HG02678 (cell line): ENCODE measurements around the gene INTS11.
"Not testable (repeated sequence)": the region's sequence is repeated elsewhere in the genome, so short reads cannot be mapped to it uniquely, and the experiment has no call there.

ENCODE experiments used
- ATAC-seq: cut with Tn5 transposase; IDR thresholded peaks from one replicate; pipeline ENCODE4 v1.9.1; 2021; ENCODE audit warnings: mild to moderate bottlenecking, moderate library complexity; ENCODE audit not compliant: unreplicated experiment

Gene INTS11

DNA sequence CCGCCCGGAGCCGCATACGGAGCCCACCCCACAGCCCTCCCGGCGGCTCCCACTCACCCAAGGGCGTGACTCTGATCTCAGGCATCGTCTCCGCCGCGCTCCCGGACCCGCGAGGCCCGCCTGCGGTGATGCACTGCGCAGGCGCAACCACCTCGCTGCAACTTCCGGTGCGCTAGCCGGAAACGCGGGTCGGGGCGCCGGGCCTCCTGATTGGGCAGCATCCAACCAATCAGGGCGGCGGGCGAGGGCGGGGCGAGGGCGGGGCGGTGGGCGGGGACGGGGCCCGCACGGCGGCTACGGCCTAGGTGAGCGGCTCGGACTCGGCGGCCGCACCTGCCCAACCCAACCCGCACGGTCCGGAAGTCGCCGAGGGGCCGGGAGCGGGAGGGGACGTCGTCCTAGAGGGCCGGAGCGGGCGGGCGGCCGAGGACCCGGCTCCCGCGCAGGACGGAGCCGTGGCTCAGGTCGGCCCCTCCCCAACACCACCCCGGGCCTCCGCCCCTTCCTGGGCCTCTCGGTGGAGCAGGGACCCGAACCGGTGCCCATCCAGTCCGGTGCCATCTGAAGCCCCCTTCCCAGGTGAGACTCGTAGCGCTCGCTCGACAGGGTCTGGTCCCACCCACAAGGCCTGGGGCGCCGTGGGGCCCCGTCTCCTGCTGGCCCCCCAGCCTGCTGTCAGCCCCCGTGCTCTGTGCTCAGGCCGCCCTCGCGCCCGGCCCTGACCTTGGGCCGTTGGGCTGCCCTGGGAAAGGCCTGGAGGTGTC lies at the start of gene INTS11, which contains the start of gene CPTP:
Gene INTS11 (minus strand): TSS at position 137 of the 764 bp plus-strand sequence. CDS start 52 bp downstream, at position 85.
Gene CPTP (plus strand): TSS at position 279 of the 764 bp plus-strand sequence. CDS start 2,109 bp downstream, outside the sequence.
- ATAC-seq, result peak; percentile 79

DNA sequence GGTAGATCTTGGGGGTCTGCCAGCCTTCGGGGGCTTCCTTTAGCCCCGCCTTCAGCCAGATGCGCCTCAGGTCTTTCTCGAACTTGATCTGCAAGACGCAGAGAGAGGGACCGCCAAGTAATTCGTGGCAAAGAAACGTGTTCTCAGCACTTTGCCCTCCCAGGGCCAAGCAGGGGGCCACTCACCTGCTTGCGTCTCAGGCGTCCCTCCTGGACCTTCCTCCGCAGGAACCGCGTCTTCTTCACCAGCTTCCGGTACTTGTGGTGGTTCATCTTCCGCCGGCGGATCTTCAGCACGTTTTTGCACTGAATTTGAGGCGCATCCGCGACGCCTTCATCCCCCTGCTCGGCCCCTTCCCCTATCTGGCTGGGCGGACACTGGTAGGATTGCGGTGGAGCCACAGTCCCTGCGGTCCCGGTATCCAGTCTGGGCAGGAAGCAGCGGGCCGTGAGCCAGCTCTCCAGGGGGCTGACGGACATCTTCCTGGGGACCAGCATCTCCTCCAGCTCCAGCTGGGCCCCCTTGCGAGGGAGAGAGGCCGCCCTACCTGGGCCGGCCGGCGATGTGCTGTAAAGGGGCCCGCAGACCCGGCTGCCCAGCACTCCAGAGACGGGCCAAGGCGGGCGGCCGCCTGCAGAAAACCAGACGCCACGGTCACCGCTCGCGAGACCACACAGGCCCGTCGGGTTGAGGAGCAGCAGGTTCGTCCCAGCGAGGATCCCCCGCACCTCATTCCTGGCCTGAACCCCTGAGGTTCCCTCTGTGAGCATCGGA lies 49.5 kb upstream of the INTS11 start:
- ATAC-seq, result no peak

- ATAC-seq, result no peak
Measured at GRCh38 chr1:1373051-1373814, 48.8 kb upstream of the INTS11 start.

DNA sequence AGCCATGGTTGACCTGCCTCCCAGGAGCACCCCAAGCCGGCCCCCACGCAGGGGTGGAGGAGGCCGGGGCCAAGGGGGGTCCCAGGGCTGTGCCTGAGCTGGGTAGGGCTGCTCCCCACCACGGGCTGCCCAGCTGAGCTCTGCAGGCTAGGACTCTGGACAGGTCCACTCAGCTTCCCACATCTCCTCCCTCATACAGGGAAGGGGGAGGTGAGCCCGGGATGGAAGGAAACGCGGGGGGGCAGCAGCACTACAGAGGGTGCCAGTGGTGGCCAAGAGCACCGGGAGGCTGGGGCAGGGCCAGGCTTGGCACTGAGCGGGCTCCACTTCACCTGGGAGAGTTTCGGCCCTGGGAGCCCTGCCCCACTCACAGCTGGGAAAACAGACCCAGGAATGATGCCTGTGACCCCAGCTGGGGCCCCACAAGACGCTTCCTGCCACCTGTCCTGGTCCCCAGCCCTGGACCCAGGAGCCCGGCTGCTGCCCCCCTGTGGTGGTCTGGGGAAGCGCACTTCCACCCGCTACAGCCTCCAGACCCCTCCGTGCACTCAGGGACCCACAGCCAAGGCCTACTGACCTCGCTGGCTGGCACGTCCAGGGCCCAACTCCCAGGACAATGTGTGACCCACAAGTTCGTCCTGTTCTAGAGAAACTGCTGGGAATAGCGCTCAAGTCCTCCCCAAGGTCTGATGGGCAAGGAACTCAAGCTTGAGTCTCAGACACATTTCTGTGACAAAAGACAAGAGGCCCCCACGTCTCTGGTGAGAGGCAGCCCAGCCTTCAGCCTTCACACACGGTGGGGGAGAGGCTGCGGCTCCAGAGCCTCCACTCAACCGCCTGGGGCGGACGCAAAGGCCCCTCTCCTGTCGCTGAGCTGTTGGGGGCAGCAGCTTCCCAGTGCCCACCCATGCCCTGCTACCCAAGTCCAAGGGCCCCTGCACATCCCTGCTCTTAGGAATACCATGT lies 47.6 kb upstream of the INTS11 start:
- no peak for ATAC-seq

DNA sequence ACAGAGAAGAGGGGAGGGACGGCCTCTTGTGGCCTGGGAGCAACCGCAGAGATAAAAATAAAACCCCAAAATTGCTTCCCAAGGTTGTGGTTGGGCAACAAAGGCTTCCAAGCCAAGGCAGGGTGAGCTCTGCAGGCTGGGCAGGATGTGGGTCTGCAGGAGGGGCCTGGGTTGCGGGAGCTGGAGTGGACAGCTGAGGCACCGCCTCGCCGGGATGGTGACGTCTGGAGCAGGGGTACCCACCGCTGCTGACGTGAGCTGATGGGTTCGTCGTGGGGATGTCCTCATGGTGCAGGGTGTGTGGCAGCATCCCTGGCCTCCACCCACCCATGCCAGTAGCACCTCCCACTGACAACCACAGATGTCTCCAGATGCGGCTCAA lies 46.9 kb upstream of the INTS11 start:
- no peak for ATAC-seq

GRCh38 chr1:1370771-1371300 lies 46.4 kb upstream of the INTS11 start:
- no peak for ATAC-seq

- ATAC-seq, result not testable (repeated sequence)
Measured at GRCh38 chr1:1370094-1370493, 45.6 kb upstream of the INTS11 start.

DNA sequence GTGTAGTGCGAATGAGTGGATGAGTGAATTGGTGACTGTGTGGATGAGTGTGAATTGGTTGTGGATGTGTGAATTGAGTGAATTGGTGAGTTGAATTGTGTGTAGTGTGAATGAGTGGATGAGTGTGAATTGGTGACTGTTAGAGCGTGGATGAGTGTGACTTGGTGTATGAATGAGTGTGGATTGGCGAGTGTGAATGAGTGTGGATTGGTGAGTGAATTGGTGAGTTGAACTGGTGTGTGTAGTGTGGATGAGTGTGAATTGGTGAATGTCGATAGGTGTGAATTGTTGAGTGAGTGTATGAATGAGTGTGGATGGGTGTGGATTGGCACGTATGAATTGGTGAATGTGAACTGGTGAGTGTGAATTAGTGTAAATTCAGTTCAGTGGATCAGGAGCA lies 42.9 kb upstream of the INTS11 start:
- ATAC-seq, result no peak

DNA sequence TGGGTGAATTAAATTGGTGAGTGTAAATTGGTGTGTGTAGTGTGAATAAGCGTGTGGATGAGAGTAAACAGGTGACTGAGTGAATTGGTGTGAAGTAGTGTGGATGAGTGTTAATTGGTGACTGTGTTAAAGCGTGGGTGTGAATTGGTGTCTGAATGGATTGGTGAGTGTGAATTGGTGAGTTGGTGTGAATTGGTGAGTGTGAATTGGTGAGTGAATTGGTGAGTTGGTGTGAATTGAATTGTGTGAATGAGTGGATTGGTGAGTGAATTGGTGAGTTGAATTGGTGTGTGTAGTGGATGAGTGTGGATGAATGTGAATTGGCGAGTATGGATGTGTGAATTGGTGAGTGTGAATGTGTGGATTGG lies 42.2 kb upstream of the INTS11 start:
- no peak for ATAC-seq

DNA sequence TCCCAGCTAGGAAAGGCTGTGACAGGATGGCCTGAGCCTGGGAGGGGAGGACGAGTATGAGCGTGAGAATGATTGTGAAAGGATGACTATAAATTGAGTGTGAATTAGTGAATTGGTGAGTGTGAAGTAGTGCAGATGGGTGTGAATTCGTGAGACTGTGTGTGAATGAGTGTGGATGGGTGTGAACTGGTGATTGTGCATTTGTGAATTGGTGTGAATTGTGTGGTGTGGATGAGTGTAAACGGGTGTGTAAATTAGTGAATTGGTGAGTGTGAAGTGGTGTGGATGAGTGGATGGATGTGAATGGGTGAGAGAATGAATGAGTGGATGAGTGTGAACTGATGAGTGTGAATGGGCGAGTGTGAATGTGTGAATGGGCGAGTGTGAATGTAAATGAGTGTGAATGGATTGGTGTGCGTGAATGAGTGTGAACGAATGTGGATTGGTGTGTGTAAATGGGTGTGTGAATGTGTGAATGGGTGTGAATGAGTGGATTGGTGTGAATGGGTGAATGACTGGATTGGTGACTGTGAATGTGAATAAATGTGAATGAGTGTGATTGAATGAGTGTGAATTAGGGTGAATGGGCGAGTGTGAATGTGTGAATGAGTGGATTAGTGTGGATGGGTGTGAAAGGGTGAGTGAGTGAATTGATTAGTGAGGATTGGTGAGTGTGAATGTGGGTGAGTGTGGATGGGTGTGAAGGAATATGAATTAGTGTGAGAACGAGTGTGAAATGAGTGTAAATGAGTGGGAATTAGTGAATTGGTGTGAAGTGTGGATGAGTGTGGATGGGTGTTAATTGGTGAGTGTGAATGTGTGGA lies 41.6 kb upstream of the INTS11 start:
- no peak for ATAC-seq

DNA sequence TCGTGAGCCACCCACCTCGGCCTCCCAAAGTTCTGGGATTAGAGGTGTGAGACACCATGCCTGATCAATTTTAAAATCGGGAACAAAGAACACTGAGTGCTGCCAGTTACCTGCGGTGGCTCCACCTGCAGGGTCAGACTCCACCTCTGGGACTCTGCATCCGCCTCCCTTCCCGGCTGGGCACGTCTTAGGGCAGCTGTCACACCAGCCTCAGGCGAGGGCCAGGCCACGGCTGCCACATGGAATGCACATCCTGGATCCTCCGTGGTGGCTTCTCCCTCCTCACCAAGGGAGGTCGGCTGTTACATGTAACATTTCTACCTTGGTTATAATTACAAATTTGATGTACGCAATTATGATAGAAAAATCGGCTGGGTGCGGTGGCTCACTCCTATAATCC lies 39.8 kb upstream of the INTS11 start:
- no peak for ATAC-seq

- ATAC-seq, result no peak
Measured at GRCh38 chr1:1361982-1362423, 37.5 kb upstream of the INTS11 start.

DNA sequence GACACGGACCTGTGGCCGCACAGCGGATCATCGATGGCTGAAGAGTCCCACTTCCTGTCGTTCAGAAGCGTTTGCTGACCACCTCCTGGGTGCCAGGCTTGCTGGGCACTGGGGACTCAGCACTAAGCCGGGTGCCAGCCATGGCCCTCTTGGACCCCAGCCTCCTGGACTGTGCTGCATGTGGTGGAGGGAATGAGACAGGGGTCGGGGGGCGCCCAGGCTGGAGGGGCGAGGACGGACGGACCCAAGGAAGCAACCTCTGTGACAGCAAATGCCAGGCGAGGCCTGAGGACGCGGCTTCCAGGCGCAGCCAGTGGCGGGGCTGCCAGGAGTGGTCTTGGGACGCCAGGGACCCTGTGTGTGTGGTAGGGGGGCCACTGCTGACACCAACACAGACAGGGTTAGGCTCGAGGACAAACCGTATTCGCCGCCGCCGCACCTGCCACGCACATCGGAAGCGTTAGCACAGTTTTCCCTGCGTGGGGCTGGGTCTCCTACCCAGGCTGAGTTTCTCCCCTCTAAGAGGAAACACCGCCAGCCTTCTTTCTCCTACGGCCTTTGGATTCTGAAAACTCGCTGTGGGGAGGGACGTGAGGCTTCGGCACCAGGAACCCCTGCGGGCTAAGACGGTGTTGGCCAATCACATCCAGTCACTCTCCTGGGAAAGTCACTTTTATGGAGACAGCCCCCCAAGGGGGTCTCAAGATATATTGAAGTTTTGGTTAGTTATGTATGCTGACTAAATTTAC lies 36.9 kb upstream of the INTS11 start:
- no peak for ATAC-seq

DNA sequence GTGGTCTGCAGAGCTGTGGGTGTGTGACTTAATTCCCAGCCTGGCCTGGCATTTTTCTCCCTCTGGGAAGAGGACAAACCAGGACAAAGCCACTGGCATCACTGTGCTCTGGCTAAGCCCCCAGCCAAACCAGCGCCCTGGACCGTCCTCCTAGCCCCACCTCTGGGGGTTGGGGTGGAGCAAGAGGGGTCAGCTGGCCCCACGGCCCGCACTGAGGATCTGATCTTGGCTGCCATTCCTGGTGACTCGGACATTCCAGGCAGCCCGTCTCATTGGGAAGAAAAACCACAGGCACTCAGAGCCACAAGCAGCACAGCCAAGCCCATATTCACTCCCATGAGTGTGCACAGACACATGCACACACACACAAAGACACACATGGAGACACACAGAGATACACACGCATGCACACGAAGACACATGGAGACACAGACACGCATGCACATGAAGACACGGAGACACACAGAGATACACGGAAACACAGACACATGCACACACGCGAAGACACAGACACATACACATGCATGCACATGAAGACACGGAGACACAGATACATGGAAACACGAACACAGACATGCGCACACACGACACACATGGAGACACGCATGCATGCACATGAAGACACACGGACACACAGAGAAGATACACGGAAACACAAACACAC lies 36.2 kb upstream of the INTS11 start:
- ATAC-seq, result no peak

DNA sequence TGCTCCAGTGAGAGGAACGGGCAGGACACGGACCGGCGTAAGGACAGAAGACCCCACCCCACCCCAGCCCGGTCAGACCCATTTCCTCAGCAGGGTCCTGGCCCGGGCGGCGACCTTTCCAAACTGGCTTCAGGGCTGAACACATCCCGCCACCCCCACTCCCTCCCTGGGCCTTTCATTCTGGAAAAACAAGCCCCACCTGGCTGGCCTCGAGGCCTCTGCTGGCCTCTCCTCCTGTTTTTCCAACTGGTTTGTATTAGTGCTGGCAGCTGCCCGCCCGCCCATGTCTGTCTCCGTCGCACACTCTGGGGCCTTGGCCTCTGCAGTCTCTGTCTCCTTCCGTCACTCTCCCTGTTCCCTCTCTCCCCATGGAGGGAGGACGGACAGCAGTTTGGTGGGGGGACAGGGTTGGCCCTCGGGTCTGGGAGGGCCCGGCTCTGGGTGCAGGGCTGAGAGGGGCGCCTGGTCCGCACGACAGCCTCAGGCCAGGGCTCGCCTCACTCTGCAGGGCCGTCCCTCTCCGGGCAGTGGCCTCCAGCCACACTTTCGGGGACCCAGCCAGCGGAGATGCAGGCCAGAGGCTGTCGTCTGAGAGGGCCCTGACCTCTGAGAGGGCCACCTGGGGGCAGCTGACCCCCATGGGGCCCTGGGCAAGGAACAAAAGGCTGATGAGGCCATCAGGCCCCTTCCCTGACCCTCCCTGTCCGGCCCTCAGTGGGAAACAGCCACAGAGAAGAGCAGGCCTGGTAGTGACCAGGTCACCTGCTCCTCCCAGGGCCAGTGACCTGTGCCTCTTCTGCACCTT lies 35.4 kb upstream of the INTS11 start:
- no peak for ATAC-seq

GRCh38 chr1:1359308-1359663 lies 34.8 kb upstream of the INTS11 start:
- no peak for ATAC-seq
